Progenitor cell of endocrine pancreas (in vitro differentiated cells): ENCODE measurements around the gene CCL24. TPM values are rescaled to one million over a fixed set of nuclear protein-coding genes. Genes with fewer than 3 reads are reported as not detected.
"Not testable (repeated sequence)": the region's sequence is repeated elsewhere in the genome, so short reads cannot be mapped to it uniquely, and the experiment has no call there.

Experiments
- DNase-seq: peaks from one replicate; pipeline ENCODE4 v3.0.0; 2021; ENCODE audit warnings: low spot score; ENCODE audit not compliant: unreplicated experiment
- H3K27ac Mint-ChIP-seq: 2 replicates; pipeline ENCODE4 v1.8.0; 2021; ENCODE audit warnings: mild to moderate bottlenecking, moderate library complexity, mixed read lengths
- H3K27me3 Mint-ChIP-seq: 2 replicates; pipeline ENCODE4 v1.8.0; 2021; ENCODE audit warnings: mixed read lengths
- H3K36me3 Mint-ChIP-seq: 2 replicates; pipeline ENCODE4 v1.8.0; 2022; ENCODE audit warnings: mixed read lengths; ENCODE audit not compliant: insufficient read depth
- H3K4me1 Mint-ChIP-seq: 2 replicates; pipeline ENCODE4 v1.8.0; 2021; ENCODE audit warnings: low read depth, mixed read lengths
- H3K4me3 Mint-ChIP-seq: 2 replicates; pipeline ENCODE4 v1.8.0; 2021; ENCODE audit warnings: low read depth, mild to moderate bottlenecking, moderate library complexity, mixed read lengths
- H3K9me3 Mint-ChIP-seq: 2 replicates; pipeline ENCODE4 v1.8.0; 2021; ENCODE audit warnings: low read depth, mixed read lengths
- total RNA-seq: library from RNA; stranded (reverse); gene quantifications from 2 replicates; pipeline ENCODE4 v1.2.1, GENCODE V29; 2021
- TF ChIP-seq, protein P1 (sequence below): fragments of 200-600 bp; sonication (generic); IDR thresholded peaks from one replicate; pipeline ENCODE4 v1.5.0; 2021; ENCODE audit warnings: antibody characterized with exemption, mild to moderate bottlenecking; ENCODE audit not compliant: unreplicated experiment

The CCL24 gene
- total RNA-seq, 1 donor from 2014 or later = not detected

DNA sequence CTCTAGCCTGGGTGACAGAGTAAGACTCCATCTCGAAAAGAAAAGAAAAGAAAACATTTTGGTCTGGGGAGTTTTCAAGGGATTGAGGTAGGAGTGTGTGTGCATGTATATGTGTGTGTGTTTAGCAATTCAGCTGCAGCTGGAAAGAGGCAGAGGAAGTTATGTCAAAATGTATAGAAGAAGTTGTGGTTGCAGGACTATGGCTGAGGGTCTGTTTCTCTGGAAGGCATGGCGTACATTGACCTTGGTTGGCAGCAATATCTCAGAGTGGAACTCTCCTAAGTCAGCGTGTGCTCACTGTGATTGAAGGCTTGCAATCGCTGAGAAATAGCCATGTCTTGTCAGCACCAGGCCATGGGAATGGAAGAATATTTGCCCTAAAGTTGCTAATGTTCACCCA lies 36.6 kb upstream of the CCL24 start:
- Mint-ChIP-seq H3K27ac (no peak overlapping the region), H3K36me3 (no peaks in the 10 kb centered on the region), H3K9me3 (no peaks in the 10 kb centered on the region), H3K27me3 (peaks cover 7% of the 10 kb centered on the region), H3K4me3 (no peak overlapping the region), H3K4me1 (no peaks in the 10 kb centered on the region)
- DNase-seq = no peak
- TF ChIP-seq, protein P1, sequence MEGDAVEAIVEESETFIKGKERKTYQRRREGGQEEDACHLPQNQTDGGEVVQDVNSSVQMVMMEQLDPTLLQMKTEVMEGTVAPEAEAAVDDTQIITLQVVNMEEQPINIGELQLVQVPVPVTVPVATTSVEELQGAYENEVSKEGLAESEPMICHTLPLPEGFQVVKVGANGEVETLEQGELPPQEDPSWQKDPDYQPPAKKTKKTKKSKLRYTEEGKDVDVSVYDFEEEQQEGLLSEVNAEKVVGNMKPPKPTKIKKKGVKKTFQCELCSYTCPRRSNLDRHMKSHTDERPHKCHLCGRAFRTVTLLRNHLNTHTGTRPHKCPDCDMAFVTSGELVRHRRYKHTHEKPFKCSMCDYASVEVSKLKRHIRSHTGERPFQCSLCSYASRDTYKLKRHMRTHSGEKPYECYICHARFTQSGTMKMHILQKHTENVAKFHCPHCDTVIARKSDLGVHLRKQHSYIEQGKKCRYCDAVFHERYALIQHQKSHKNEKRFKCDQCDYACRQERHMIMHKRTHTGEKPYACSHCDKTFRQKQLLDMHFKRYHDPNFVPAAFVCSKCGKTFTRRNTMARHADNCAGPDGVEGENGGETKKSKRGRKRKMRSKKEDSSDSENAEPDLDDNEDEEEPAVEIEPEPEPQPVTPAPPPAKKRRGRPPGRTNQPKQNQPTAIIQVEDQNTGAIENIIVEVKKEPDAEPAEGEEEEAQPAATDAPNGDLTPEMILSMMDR = no peak

DNA sequence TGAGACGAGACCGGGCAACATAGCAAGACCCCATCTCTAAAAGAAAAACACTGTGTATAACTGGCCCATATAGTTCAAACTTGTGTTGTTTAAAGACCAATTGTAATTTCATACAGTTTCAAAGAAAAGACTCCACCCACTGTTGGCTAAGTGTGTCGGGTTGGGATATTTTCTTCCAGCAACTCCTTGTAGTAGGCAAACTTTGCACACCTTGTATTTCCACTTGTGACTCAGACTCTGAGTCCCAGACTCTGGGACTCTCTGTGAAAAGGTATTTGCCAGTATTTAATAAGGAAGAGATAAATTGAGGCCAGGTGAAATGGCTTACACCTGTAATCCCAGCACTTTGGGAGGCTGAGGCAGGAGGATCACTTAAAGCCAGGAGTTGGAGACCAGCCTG lies 36.0 kb upstream of the CCL24 start:
- DNase-seq = no peak
- no peaks in the 10 kb centered on the region for H3K36me3 Mint-ChIP-seq
- H3K27ac Mint-ChIP-seq = no peak overlapping the region
- H3K4me1 Mint-ChIP-seq = no peaks in the 10 kb centered on the region
- TF ChIP-seq, protein P1 = no peak
- no peak overlapping the region for H3K4me3 Mint-ChIP-seq
- H3K27me3 Mint-ChIP-seq = peaks cover 7% of the 10 kb centered on the region
- H3K9me3 Mint-ChIP-seq = no peaks in the 10 kb centered on the region

DNA sequence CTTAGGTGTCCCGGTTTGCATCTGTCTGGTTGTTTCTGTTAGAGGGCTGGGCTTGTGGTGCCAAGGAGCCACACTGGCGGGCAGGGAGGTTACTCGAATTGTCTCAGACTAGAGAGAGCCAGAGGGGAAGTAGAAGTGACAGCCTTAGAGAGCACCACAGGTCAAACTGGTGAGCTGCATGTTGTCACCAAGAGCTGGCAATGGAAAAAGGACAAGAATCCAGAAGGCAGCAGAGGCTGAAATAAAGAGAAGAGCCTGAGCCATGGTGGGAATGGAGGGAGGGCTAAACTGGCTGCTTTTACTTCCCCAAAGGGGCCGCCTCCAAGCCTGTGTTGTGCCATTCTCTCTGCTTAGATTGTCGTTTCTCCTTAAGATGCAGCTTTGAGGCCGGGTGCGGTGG lies 34.1 kb upstream of the CCL24 start:
- no peaks in the 10 kb centered on the region for H3K36me3 Mint-ChIP-seq

DNA sequence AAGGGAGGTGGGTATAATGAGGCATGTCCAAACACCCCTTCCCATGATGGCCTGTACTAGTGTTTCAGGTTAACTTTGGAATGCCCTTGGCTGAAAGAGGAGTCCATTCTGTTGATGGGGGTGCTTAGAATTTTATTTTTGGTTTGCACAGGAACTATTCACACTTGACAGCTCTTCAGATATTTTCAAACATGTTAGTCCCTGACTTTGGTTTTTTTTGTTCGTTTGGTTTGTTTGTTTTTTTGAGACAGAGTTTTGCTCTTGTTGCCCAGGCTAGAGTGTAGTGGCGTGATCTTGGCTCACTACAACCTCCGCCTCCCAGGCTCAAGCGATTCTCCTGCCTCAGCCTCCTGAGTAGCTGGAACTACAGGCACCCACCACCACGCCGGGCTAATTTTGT lies 31.5 kb upstream of the CCL24 start:
- H3K9me3 Mint-ChIP-seq, H3K4me3 Mint-ChIP-seq, H3K4me1 Mint-ChIP-seq, H3K36me3 Mint-ChIP-seq, H3K27ac Mint-ChIP-seq, DNase-seq, H3K27me3 Mint-ChIP-seq: not testable (repeated sequence)

More for the DNA sequence above, 34.1 kb upstream of the CCL24 start:
- no peaks in the 10 kb centered on the region for H3K4me1 Mint-ChIP-seq
- TF ChIP-seq, protein P1 = no peak
- H3K4me3 Mint-ChIP-seq = no peak overlapping the region
- no peak for DNase-seq
- H3K27ac Mint-ChIP-seq = no peak overlapping the region
- no peaks in the 10 kb centered on the region for H3K9me3 Mint-ChIP-seq
- H3K27me3 Mint-ChIP-seq = peaks cover 7% of the 10 kb centered on the region

DNA sequence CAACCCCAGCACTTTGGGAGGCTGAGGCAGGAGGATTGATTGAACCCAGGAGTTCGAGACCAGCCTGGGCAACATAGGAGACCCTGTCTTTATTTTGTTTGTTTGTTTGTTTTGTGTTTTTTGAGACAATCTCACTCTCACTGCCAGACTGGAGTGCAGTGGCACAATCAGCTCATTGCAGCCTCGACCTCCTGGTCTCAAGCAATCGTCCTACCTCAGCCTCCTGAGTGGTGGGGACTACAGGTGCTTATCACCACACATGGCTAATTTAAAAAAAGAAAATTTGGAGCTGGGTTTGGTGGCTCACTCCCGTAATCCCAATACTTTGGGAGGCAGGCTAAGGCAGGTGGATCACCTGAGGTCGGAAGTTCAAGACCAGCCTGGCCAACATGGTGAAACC lies 30.6 kb upstream of the CCL24 start:
- no peak overlapping the region for H3K4me3 Mint-ChIP-seq
- TF ChIP-seq, protein P1 = no peak

DNA sequence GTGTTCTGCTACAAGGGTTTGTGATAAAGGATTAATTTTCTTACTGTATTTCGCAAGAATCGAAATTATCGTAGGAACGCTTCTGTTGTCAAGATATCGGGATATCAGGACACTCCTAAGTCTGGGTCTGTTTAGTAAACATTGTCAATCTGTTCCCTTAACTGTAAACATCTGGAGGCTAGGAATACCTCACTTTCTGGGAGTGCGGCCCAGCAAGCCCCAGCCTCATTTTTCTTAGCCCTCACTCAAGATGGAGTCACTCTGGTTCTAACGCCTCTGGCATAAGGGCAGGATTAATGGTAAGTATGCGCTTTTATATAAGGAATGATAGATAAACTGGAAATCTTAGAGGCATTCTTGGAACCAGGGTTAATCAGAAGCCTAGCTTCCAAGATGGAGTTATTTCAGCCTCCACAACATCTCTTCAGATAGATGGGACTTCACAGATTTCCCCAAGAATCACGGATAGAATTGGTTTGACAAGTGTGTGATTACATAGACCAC lies 30.1 kb upstream of the CCL24 start:
- H3K27me3 Mint-ChIP-seq = peaks cover 3% of the 10 kb centered on the region
- no peak for DNase-seq
- H3K27ac Mint-ChIP-seq = no peak overlapping the region
- no peaks in the 10 kb centered on the region for H3K9me3 Mint-ChIP-seq
- H3K36me3 Mint-ChIP-seq = no peaks in the 10 kb centered on the region
- no peak overlapping the region for H3K4me3 Mint-ChIP-seq
- H3K4me1 Mint-ChIP-seq = no peaks in the 10 kb centered on the region
- TF ChIP-seq, protein P1 = no peak

More for the DNA sequence above, 30.6 kb upstream of the CCL24 start:
- DNase-seq = no peak
- H3K36me3 Mint-ChIP-seq = no peaks in the 10 kb centered on the region
- no peak overlapping the region for H3K27ac Mint-ChIP-seq
- no peaks in the 10 kb centered on the region for H3K9me3 Mint-ChIP-seq
- H3K27me3 Mint-ChIP-seq = peaks cover 3% of the 10 kb centered on the region
- no peaks in the 10 kb centered on the region for H3K4me1 Mint-ChIP-seq
